GM12873 (cell line): ENCODE data around the gene SLC35F4.

Experiments used
- CTCF ChIP-seq: IDR thresholded peaks from 2 replicates; pipeline ENCODE4 v1.5.1; 2012; ENCODE audit warnings: low read depth, mild to moderate bottlenecking, moderate library complexity, low read length, control low read depth; ENCODE audit not compliant: insufficient read depth; ENCODE audit errors: missing control alignments

SLC35F4 gene

GRCh38 chr14:57530571-57530970 is 335.3 kb downstream of the SLC35F4 start:
- TF ChIP-seq CTCF = no peak

GRCh38 chr14:57526942-57527341 is 338.9 kb downstream of the SLC35F4 start:
- peak; percentile 35 for TF ChIP-seq CTCF

GRCh38 chr14:57519043-57519442 is 346.8 kb downstream of the SLC35F4 start:
- TF ChIP-seq CTCF = no peak
